A549 (cell line): ENCODE measurements around the gene CCL4L2. TPM values are rescaled to one million over a fixed set of nuclear protein-coding genes. Genes with fewer than 3 reads are reported as not detected.
"Not testable (repeated sequence)": the region's sequence is repeated elsewhere in the genome, so short reads cannot be mapped to it uniquely, and the experiment has no call there.

Source experiments
- ATAC-seq, 2 experiments: fragments of 200-7000 bp in 1 of 2; fragments of >200 bp in 1 of 2; cut with Nextera tagmentation in 1 of 2; cut with Tn5 transposase in 1 of 2; 3 replicates each; pipeline versions ENCODE4 v1.8.0 to v1.9.1; 2018 to 2020; ENCODE audit warnings: mild to moderate bottlenecking in 1 of 2, moderate library complexity in 1 of 2
- CTCF ChIA-PET: fragments of 300-600 bp; sonication (Branson Sonifier 250); formaldehyde crosslinking; extraction: SDS; loops from one replicate; lab custom pipeline; 2021; ENCODE audit warnings: antibody characterized with exemption, inconsistent platforms; lab: Yijun Ruan, JAX
- POLR2A ChIA-PET: fragments of 350-600 bp; formaldehyde crosslinking; extraction: SDS; loops from one replicate; lab custom pipeline; 2021; ENCODE audit warnings: antibody characterized with exemption, inconsistent platforms; lab: Yijun Ruan, JAX
- DNase-seq, 2 experiments: peaks; one replicate each; pipeline versions ENCODE4 v3.0.0 to v3.0.0-alpha.2; 2011 to 2016; ENCODE audit warnings: low read depth in 1 of 2, low spot score in 1 of 2
- FAIRE-seq: peaks from 2 replicates; lab custom pipeline; 2011; peaks lifted over from hg19 to GRCh38; lab: Jason Lieb, UNC
- H3K27ac ChIP-seq, 2 experiments: fragments of >200 bp; sonication (Bioruptor Twin); formaldehyde crosslinking; 3 replicates each; pipeline ENCODE4 v1.5.1; 2016 to 2017
- H3K4me1 ChIP-seq: fragments of >200 bp; sonication (Bioruptor Twin); formaldehyde crosslinking; 3 replicates; pipeline ENCODE4 v1.6.1; 2016
- H3K4me2 ChIP-seq: fragments of >200 bp; sonication (Bioruptor Twin); formaldehyde crosslinking; 3 replicates; pipeline ENCODE4 v1.6.1; 2016
- H3K4me3 ChIP-seq: fragments of >200 bp; sonication (Bioruptor Twin); formaldehyde crosslinking; 3 replicates; pipeline ENCODE4 v1.5.1; 2016
- H3K9me3 ChIP-seq: fragments of >200 bp; sonication (Bioruptor Twin); formaldehyde crosslinking; 3 replicates; pipeline ENCODE4 v1.6.1; 2016
- BHLHE40 ChIP-seq: IDR thresholded peaks from 2 replicates; pipeline ENCODE4 v1.6.1; 2012; ENCODE audit warnings: low read depth, low read length, inconsistent platforms
- CBX2 ChIP-seq: fragments of 200-600 bp; sonication (generic); IDR thresholded peaks from 2 replicates; pipeline ENCODE4 v1.6.1; 2016; ENCODE audit warnings: low read depth, mild to moderate bottlenecking, borderline replicate concordance
- CHD4 ChIP-seq: fragments of 200-600 bp; sonication (generic); IDR thresholded peaks from 2 replicates; pipeline ENCODE4 v1.6.1; 2016; ENCODE audit warnings: antibody characterized with exemption, mild to moderate bottlenecking, borderline replicate concordance
- EHF ChIP-seq: fragments of 250-450 bp; sonication (Bioruptor Pico); IDR thresholded peaks from 2 replicates; pipeline ENCODE4 v1.5.0; 2020; ENCODE audit warnings: mild to moderate bottlenecking
- ELK1 ChIP-seq: fragments of 150-350 bp; IDR thresholded peaks from 2 replicates; pipeline ENCODE4 v1.6.1; 2014; ENCODE audit warnings: low read depth, mild to moderate bottlenecking, low read length
- ESRRA ChIP-seq: fragments of 150-350 bp; IDR thresholded peaks from 2 replicates; pipeline ENCODE4 v1.6.1; 2014; ENCODE audit warnings: mild to moderate bottlenecking, low read length, borderline replicate concordance
- FOSB ChIP-seq: fragments of 250-450 bp; sonication (Bioruptor Pico); IDR thresholded peaks from 2 replicates; pipeline ENCODE4 v1.5.0; 2020; ENCODE audit warnings: mild to moderate bottlenecking, moderate library complexity
- FOSL2 ChIP-seq, 2 experiments: fragments of 450-650 bp in 1 of 2; fragments of >200 bp in 1 of 2; sonication (Bioruptor Twin) in 1 of 2; formaldehyde crosslinking; IDR thresholded peaks; 2 replicates each; pipeline versions ENCODE4 v1.5.0 to v1.6.1; 2016 to 2020; ENCODE audit warnings: mild to moderate bottlenecking in 1 of 2, moderate library complexity in 1 of 2
- HES2 ChIP-seq: fragments of >200 bp; sonication (Bioruptor Twin); formaldehyde crosslinking; IDR thresholded peaks from 2 replicates; pipeline ENCODE4 v1.6.1; 2016
- HEYL ChIP-seq: fragments of 250-450 bp; sonication (Bioruptor Pico); IDR thresholded peaks from 2 replicates; pipeline ENCODE4 v1.8.0; 2021; ENCODE audit warnings: mild to moderate bottlenecking, moderate library complexity
- HOXA7 ChIP-seq: fragments of 250-450 bp; sonication (Bioruptor Pico); IDR thresholded peaks from 2 replicates; pipeline ENCODE4 v1.5.0; 2020; ENCODE audit warnings: mild to moderate bottlenecking, moderate library complexity
- MAFK ChIP-seq: fragments of 450-650 bp; IDR thresholded peaks from 2 replicates; pipeline ENCODE4 v1.6.1; 2014; ENCODE audit not compliant: partially characterized antibody
- NPAS2 ChIP-seq: fragments of 250-450 bp; sonication (Bioruptor Pico); IDR thresholded peaks from 2 replicates; pipeline ENCODE4 v1.8.0; 2022; ENCODE audit warnings: mild to moderate bottlenecking, moderate library complexity, borderline replicate concordance
- PHF8 ChIP-seq: fragments of 200-600 bp; sonication (generic); IDR thresholded peaks from 2 replicates; pipeline ENCODE4 v1.6.1; 2016; ENCODE audit warnings: low read depth, mild to moderate bottlenecking, antibody characterized with exemption, moderate library complexity, borderline replicate concordance
- POLR2A ChIP-seq: IDR thresholded peaks from 2 replicates; pipeline ENCODE4 v1.6.1; 2012; ENCODE audit warnings: mild to moderate bottlenecking, low read length
- POLR2AphosphoS2 ChIP-seq: conservative IDR thresholded peaks from 2 replicates; pipeline ENCODE4 v1.6.1; 2012; ENCODE audit warnings: low read length, improper control_type of control experiment, inconsistent platforms
- RCOR1 ChIP-seq: fragments of 150-350 bp; IDR thresholded peaks from 2 replicates; pipeline ENCODE4 v1.6.1; 2014; ENCODE audit warnings: antibody characterized with exemption, low read length, low read depth
- REST ChIP-seq: fragments of 200-600 bp; sonication (generic); IDR thresholded peaks from 2 replicates; pipeline ENCODE4 v1.6.1; 2016; ENCODE audit warnings: antibody characterized with exemption, mild to moderate bottlenecking, moderate library complexity
- RFX5 ChIP-seq: fragments of 450-650 bp; IDR thresholded peaks from 2 replicates; pipeline ENCODE4 v1.7.1; 2014; ENCODE audit warnings: antibody characterized with exemption, mild to moderate bottlenecking, moderate library complexity
- TP53 ChIP-seq: fragments of 250-450 bp; sonication (Bioruptor Pico); IDR thresholded peaks from 2 replicates; pipeline ENCODE4 v1.5.0; 2021; ENCODE audit warnings: mild to moderate bottlenecking, moderate library complexity
- ZC3H11A ChIP-seq: fragments of 450-650 bp; IDR thresholded peaks from 2 replicates; pipeline ENCODE4 v1.6.1; 2014; ENCODE audit warnings: antibody characterized with exemption, mild to moderate bottlenecking
- ZNF302 ChIP-seq: fragments of 250-450 bp; sonication (Bioruptor Pico); IDR thresholded peaks from 2 replicates; pipeline ENCODE4 v1.9.0; 2021; ENCODE audit warnings: inconsistent platforms, mild to moderate bottlenecking, moderate library complexity
- WGBS: methylation state at CpG from one replicate; pipeline ENCODE4 v1.1.6; 2017; ENCODE audit errors: missing lambda C conversion rate; 5-methylcytosine and 5-hydroxymethylcytosine counted together
- polyA plus RNA-seq, 4 experiments: library from polyadenylated mRNA; depleted of rRNA in 3 of 4; stranded (reverse); fragments of >200 nt; fragmentation: RNase III in 1 of 4; extraction: RNeasy Plus Mini Kit Qiagen cat#74134 plus additional on column Dnase treatment in 1 of 4; gene quantifications; 2 replicates in 3 of 4; 3 replicates in 1 of 4; pipeline ENCODE4 v1.2.3, GENCODE V29; 2011 to 2017
- TF ChIP-seq, protein P1 (sequence below): IDR thresholded peaks from 2 replicates; pipeline ENCODE4 v1.6.1; 2012; ENCODE audit warnings: low read depth, borderline replicate concordance

CCL4L2 gene
- polyA plus RNA-seq, 2 of the 4 experiments (the other 2 are of a cell fraction) = not detected

- TF ChIP-seq ELK1 (no peak), ZC3H11A (no peak), FOSB (CRISPR knock-in tag) (no peak), HES2 (no peak), RFX5 (no peak), EHF (CRISPR knock-in tag) (no peak)
- TF ChIP-seq, protein P1, sequence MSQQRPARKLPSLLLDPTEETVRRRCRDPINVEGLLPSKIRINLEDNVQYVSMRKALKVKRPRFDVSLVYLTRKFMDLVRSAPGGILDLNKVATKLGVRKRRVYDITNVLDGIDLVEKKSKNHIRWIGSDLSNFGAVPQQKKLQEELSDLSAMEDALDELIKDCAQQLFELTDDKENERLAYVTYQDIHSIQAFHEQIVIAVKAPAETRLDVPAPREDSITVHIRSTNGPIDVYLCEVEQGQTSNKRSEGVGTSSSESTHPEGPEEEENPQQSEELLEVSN = no peak
These were observed 1.3 kb upstream of the CCL4L2 start (continued) for GRCh38 chr17:36209575-36209974.

DNA sequence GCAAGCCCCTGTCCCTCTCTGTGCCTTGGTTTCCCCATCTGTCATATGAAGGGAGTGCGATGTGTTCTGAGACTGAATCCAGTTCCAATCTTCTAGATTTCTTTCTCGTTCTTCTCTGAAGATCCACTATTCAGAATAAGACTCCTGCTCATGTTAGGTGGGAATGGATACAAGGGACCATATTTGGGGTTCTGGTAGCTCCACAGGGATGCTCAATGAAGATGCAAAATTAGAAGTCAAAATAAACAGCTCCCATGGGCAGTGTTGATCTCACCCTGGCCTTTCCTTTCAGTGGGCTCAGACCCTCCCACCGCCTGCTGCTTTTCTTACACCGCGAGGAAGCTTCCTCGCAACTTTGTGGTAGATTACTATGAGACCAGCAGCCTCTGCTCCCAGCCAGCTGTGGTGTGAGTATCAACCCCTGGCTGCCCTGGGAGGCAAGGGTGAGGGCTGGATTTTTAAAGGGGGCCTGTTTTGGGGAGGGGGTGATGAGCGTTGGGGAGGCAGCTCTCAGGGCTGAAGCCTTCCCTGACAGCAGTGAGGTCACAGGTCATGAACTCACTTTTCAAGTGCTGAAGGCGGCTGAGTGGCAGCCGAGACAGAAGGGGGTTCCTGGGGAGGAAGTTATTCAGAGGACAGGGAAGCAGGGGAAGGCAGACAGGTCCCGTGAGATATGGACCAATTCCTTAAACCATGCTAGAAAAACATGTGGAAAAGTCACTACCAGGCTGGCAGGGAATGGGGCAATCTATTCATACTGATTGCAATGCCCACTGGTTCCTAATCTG is 815 bp downstream of the CCL4L2 start:
- FAIRE-seq, ATAC-seq, H3K4me2 ChIP-seq, H3K27ac ChIP-seq, POLR2A ChIA-PET, H3K9me3 ChIP-seq, H3K4me3 ChIP-seq, DNase-seq, H3K4me1 ChIP-seq: not testable (repeated sequence)
- 43% methylated on average over 10 of the region's 10 CpGs for WGBS
- CTCF ChIA-PET = interaction anchor here (0.6 kb wide), 1 partner anchor 532 kb away, joined by 4 read pairs; no protein-coding TSS in a partner anchor

DNA sequence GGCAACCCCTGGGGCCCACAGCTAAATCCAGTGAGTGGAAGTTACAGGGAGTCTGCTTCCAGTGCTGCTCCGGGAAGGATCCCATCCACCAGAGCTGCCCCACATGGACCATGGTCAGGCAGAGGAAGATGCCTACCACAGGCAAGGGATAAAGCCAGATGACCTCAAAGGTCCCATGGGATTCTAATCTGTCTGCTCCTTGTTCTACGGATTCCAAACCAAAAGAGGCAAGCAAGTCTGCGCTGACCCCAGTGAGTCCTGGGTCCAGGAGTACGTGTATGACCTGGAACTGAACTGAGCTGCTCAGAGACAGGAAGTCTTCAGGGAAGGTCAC is 1.4 kb downstream of the CCL4L2 start:
- no peaks in the 10 kb centered on the region for H3K4me1 ChIP-seq
- 0 out of 3 replicates have a peak, but pooled peaks cover 2% of the 10 kb centered on the region for H3K9me3 ChIP-seq
- no peak overlapping the region for H3K4me3 ChIP-seq
- H3K27ac ChIP-seq = no peak overlapping the region
- ATAC-seq (no peak), FAIRE-seq (no peak), DNase-seq (no peak)
- H3K4me2 ChIP-seq = no peak overlapping the region
- POLR2A ChIA-PET = no interaction called here
- WGBS = 0% methylated on average over 4 of the region's 4 CpGs
- CTCF ChIA-PET = no interaction called here
- TF ChIP-seq HEYL (no peak), FOSB (CRISPR knock-in tag) (no peak), HOXA7 (CRISPR knock-in tag) (no peak), RCOR1 (no peak)
- TF ChIP-seq, all 56 proteins: peak for 0

- Histone ChIP-seq H3K9me3 (peaks cover 7% of the 10 kb centered on the region; the same call in 1 of the 3 replicates), H3K4me2 (no peak overlapping the region), H3K27ac (no peak overlapping the region), H3K4me1 (no peaks in the 10 kb centered on the region), H3K4me3 (no peak overlapping the region)
- ChIA-PET POLR2A (no interaction called here), CTCF (no interaction called here)
- 37% methylated on average over 3 of the region's 3 CpGs for WGBS
- FAIRE-seq (no peak), ATAC-seq (no peak), DNase-seq (no peak)
- no peak for TF ChIP-seq TP53
- TF ChIP-seq POLR2A = no peak
- no peak for TF ChIP-seq POLR2AphosphoS2
- TF ChIP-seq NPAS2 = no peak
- TF ChIP-seq BHLHE40 = no peak
- no peak for TF ChIP-seq MAFK
- TF ChIP-seq ZNF302 (CRISPR knock-in tag) = no peak
These were observed 2.1 kb downstream of the CCL4L2 start for GRCh38 chr17:36212966-36213365.

- no peak overlapping the region for H3K27ac ChIP-seq
- no peaks in the 10 kb centered on the region for H3K4me1 ChIP-seq
- H3K4me2 ChIP-seq = no peak overlapping the region
- no peak for ATAC-seq
- no peak overlapping the region for H3K4me3 ChIP-seq
- DNase-seq = no peak
- WGBS = 25% methylated on average over 3 of the region's 3 CpGs
- CTCF ChIA-PET = no interaction called here
- POLR2A ChIA-PET = no interaction called here
- FAIRE-seq = no peak
- H3K9me3 ChIP-seq = peaks cover 14% of the 10 kb centered on the region
- TF ChIP-seq EHF (CRISPR knock-in tag) (no peak), TP53 (no peak), HOXA7 (CRISPR knock-in tag) (no peak), ESRRA (no peak), CHD4 (no peak), FOSL2 (IDR thresholded peaks at IDR 0.05) (no peak), FOSL2 (CRISPR knock-in tag; IDR thresholded peaks at IDR 0.05) (no peak), PHF8 (no peak), REST (no peak), CBX2 (no peak)
These were observed 2.8 kb downstream of the CCL4L2 start for GRCh38 chr17:36213695-36214094.
